Type B pancreatic cell (in vitro differentiated cells): ENCODE data around the gene CD8B. TPM values are rescaled to one million over a fixed set of nuclear protein-coding genes. Genes with fewer than 3 reads are reported as not detected.

Source experiments
- DNase-seq: peaks from one replicate; pipeline ENCODE4 v3.0.0; 2021; ENCODE audit warnings: mixed read lengths; ENCODE audit not compliant: unreplicated experiment; ENCODE audit errors: extremely low spot score
- H3K27ac Mint-ChIP-seq: 2 replicates; pipeline ENCODE4 v1.8.0; 2021; ENCODE audit warnings: mild to moderate bottlenecking, mixed read lengths
- H3K27me3 Mint-ChIP-seq: 2 replicates; pipeline ENCODE4 v1.8.0; 2021; ENCODE audit warnings: mixed read lengths
- H3K36me3 Mint-ChIP-seq: 2 replicates; pipeline ENCODE4 v1.8.0; 2021; ENCODE audit warnings: mixed read lengths
- H3K4me1 Mint-ChIP-seq: one replicate; pipeline ENCODE4 v1.8.0; 2021; ENCODE audit warnings: mixed read lengths; ENCODE audit not compliant: unreplicated experiment
- H3K4me3 Mint-ChIP-seq: 2 replicates; pipeline ENCODE4 v1.8.0; 2021; ENCODE audit warnings: mild to moderate bottlenecking, mixed read lengths
- H3K9me3 Mint-ChIP-seq: 2 replicates; pipeline ENCODE4 v1.8.0; 2021; ENCODE audit warnings: mixed read lengths
- total RNA-seq: library from RNA; stranded (reverse); gene quantifications from 2 replicates; pipeline ENCODE4 v1.2.1, GENCODE V29; 2021; ENCODE audit warnings: low replicate concordance
- TF ChIP-seq, protein P1 (sequence below): fragments of 200-600 bp; sonication (generic); conservative IDR thresholded peaks from 2 replicates; pipeline ENCODE4 v1.5.0; 2021; ENCODE audit warnings: antibody characterized with exemption, mild to moderate bottlenecking

Gene CD8B
- total RNA-seq, 1 donor from 2014 or later = 2.4 TPM

DNA sequence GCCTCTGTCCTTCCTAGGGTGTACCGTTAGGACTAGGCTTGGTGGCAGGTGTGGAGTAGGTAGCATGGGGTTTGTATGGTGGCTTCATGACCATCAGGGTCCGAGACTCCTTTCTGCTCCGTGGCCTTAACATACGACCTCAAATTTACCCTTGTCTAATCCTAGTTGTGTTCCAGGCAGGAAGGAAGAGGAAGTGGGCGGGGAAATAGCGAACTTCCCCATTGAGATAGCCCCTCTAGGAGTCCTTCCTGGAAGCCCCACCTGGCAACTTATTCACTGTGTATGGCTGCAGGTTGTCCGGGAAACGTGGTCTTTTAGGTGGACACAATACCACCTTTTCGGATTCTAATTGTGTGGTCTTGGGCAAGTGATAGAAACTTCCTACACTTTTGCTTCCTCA is 80.3 kb downstream of the CD8B start:
- Mint-ChIP-seq H3K27me3 (peaks cover 30% of the 10 kb centered on the region), H3K27ac (no peak overlapping the region), H3K4me3 (no peak overlapping the region), H3K36me3 (no peaks in the 10 kb centered on the region), H3K9me3 (no peaks in the 10 kb centered on the region), H3K4me1 (no peaks in the 10 kb centered on the region)
- DNase-seq = no peak
- TF ChIP-seq, protein P1, sequence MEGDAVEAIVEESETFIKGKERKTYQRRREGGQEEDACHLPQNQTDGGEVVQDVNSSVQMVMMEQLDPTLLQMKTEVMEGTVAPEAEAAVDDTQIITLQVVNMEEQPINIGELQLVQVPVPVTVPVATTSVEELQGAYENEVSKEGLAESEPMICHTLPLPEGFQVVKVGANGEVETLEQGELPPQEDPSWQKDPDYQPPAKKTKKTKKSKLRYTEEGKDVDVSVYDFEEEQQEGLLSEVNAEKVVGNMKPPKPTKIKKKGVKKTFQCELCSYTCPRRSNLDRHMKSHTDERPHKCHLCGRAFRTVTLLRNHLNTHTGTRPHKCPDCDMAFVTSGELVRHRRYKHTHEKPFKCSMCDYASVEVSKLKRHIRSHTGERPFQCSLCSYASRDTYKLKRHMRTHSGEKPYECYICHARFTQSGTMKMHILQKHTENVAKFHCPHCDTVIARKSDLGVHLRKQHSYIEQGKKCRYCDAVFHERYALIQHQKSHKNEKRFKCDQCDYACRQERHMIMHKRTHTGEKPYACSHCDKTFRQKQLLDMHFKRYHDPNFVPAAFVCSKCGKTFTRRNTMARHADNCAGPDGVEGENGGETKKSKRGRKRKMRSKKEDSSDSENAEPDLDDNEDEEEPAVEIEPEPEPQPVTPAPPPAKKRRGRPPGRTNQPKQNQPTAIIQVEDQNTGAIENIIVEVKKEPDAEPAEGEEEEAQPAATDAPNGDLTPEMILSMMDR = no peak

DNA sequence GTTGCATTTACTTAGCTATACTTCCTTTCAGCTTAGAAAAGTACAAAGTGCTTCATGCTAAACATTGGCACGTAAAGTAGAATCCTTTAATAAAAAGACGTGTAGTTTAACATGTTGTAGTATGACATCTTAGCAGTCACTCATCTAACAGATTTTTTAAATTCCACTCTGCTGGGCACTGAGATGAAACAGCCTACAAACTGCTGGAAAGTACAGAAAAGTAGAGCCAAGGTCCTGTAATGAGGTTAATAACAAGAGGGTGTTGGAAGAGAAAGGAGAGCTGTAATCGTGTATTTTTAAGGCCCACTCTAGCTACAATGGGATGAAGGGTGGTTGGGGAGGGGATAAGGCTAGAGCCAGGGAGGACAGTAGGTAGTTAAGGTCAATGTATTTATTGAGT is 81.7 kb downstream of the CD8B start:
- Mint-ChIP-seq H3K36me3 (no peaks in the 10 kb centered on the region), H3K9me3 (no peaks in the 10 kb centered on the region), H3K27ac (no peak overlapping the region), H3K4me3 (no peak overlapping the region), H3K27me3 (peaks cover 16% of the 10 kb centered on the region), H3K4me1 (no peaks in the 10 kb centered on the region)
- DNase-seq = no peak
- TF ChIP-seq, protein P1 = no peak

- TF ChIP-seq, protein P1 = no peak
- Mint-ChIP-seq H3K4me3 (no peak overlapping the region), H3K27ac (no peak overlapping the region), H3K36me3 (peaks cover 6% of the 10 kb centered on the region), H3K9me3 (no peaks in the 10 kb centered on the region), H3K27me3 (peaks cover 6% of the 10 kb centered on the region), H3K4me1 (no peaks in the 10 kb centered on the region)
- no peak for DNase-seq
These were observed 82.7 kb downstream of the CD8B start for GRCh38 chr2:86778957-86779356.

GRCh38 chr2:86776532-86776931 is 85.2 kb downstream of the CD8B start:
- Mint-ChIP-seq H3K27ac (no peak overlapping the region), H3K4me3 (no peak overlapping the region), H3K36me3 (peaks cover 17% of the 10 kb centered on the region), H3K4me1 (no peaks in the 10 kb centered on the region), H3K27me3 (no peaks in the 10 kb centered on the region), H3K9me3 (no peaks in the 10 kb centered on the region)
- no peak for DNase-seq
- TF ChIP-seq, protein P1 = no peak

GRCh38 chr2:86775338-86775737 is 86.3 kb downstream of the CD8B start:
- H3K27ac Mint-ChIP-seq = no peak overlapping the region
- no peaks in the 10 kb centered on the region for H3K4me1 Mint-ChIP-seq
- H3K4me3 Mint-ChIP-seq = no peak overlapping the region
- no peak for DNase-seq
- TF ChIP-seq, protein P1 = no peak
- peaks cover 24% of the 10 kb centered on the region for H3K36me3 Mint-ChIP-seq
- no peaks in the 10 kb centered on the region for H3K9me3 Mint-ChIP-seq
- H3K27me3 Mint-ChIP-seq = no peaks in the 10 kb centered on the region

- Mint-ChIP-seq H3K27ac (no peak overlapping the region), H3K36me3 (peaks cover 24% of the 10 kb centered on the region), H3K4me1 (no peaks in the 10 kb centered on the region), H3K9me3 (no peaks in the 10 kb centered on the region), H3K4me3 (no peak overlapping the region), H3K27me3 (no peaks in the 10 kb centered on the region)
- no peak for DNase-seq
- TF ChIP-seq, protein P1 = no peak
These were observed 86.8 kb downstream of the CD8B start for GRCh38 chr2:86774862-86775261.
